Brain microvascular endothelial cell (primary cell): ENCODE data around the gene RBM8A.
A peak's percentile ranks its signal among the peaks of the same experiment; 100 is the strongest.

ENCODE experiments used
- DNase-seq: peaks from one replicate; pipeline ENCODE4 v3.0.0-alpha.2; 2020
- H3K27ac ChIP-seq: fragments of 250-450 bp; sonication (Bioruptor Pico); 2 replicates; pipeline ENCODE4 v1.5.1; 2020; ENCODE audit warnings: mild to moderate bottlenecking, moderate library complexity
- H3K27me3 ChIP-seq: fragments of 250-450 bp; sonication (Bioruptor Pico); replicated peaks from 2 replicates; pipeline ENCODE4 v1.5.1; 2020; ENCODE audit warnings: mild to moderate bottlenecking
- H3K36me3 ChIP-seq: fragments of 250-450 bp; sonication (Bioruptor Pico); replicated peaks from 2 replicates; pipeline ENCODE4 v1.5.1; 2020; ENCODE audit warnings: mild to moderate bottlenecking
- H3K4me3 ChIP-seq: 2 replicates; pipeline ENCODE4 v1.5.1; 2011; ENCODE audit warnings: low read depth, mild to moderate bottlenecking, control low read depth, low read length, moderate library complexity
- in situ Hi-C: cut with HindIII; loops from 2 replicates; pipeline ENCODE4 v1.10.0; 2017; ENCODE audit warnings: low sequenced_read_pairs, low pct_ligation_motif_present
- TF ChIP-seq, protein P1 (sequence below): IDR thresholded peaks from 2 replicates; pipeline ENCODE4 v1.5.1; 2011; ENCODE audit warnings: low read depth, mild to moderate bottlenecking, moderate library complexity, low read length, control low read depth, inconsistent platforms; ENCODE audit errors: missing control alignments

Gene RBM8A

DNA sequence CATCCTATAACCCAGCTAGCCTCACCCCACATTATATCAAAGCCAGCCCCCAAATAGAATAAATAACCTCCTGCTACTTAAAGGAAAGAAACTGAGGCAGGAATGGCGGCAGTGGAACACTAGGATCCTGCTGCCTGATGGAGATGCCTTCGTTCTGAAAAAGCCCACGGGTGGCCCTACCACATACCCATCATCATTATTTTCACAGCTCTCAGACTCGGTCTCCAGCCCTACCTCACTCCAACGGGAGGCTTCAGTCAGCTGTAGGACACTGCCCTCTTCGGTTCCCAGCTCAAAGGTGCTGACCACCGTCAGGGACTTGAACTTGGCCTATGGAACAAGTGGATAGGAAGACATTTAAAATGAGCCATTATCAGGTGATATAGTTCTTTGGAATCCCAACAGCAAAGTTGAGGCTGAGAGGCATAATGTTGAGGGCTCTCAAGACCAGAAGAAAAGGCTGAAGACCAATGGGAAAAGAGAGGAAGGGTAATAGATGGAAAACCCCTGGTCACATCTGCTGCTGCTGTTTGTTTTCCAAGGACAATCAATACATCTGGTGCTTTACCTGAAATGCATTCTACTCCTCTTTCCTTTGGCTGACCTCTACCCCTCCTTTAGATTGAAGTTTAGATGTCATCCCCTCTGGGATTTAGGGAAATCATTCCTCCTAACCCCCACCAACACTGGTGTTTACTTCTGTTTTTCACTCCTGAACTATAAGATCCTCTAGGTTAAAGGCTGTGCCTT, 33.8 kb downstream of the RBM8A start:
- H3K27ac ChIP-seq, result no peak overlapping the region
- TF ChIP-seq, protein P1, sequence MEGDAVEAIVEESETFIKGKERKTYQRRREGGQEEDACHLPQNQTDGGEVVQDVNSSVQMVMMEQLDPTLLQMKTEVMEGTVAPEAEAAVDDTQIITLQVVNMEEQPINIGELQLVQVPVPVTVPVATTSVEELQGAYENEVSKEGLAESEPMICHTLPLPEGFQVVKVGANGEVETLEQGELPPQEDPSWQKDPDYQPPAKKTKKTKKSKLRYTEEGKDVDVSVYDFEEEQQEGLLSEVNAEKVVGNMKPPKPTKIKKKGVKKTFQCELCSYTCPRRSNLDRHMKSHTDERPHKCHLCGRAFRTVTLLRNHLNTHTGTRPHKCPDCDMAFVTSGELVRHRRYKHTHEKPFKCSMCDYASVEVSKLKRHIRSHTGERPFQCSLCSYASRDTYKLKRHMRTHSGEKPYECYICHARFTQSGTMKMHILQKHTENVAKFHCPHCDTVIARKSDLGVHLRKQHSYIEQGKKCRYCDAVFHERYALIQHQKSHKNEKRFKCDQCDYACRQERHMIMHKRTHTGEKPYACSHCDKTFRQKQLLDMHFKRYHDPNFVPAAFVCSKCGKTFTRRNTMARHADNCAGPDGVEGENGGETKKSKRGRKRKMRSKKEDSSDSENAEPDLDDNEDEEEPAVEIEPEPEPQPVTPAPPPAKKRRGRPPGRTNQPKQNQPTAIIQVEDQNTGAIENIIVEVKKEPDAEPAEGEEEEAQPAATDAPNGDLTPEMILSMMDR, result no peak

DNA sequence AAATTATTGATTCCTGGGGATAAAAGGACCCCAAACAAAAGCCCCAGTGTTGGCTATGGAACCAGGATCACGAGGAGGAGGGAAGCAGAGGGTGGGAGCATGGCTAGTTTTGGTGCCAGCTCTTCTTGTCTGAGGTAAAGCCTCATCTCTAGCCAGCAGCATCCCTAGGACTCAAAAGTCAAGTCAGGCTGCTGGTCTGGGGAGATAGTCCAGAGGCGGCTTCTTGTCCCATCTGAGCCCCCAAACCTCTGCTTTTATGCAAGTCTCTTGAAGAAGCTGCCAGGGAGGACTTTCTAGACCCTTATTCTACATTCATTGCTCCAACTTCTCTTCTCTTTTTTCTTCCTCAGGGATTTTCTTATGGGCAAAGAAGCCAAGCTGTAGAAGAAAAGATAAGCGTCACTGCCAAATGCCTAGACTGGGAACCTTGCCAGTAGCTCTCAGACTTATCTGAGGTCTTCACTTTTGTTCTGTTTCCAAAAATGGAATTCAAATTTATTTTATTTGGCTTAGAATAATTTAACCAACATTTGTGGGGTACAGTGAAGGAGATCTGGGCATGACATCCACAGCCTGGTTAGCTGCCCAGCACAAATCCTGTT, 34.7 kb downstream of the RBM8A start:
- H3K27ac ChIP-seq, result peak overlapping the region; percentile 76
- TF ChIP-seq, protein P1, result no peak
- no peaks in the 10 kb centered on the region for H3K36me3 ChIP-seq
- H3K27me3 ChIP-seq, result no peaks in the 10 kb centered on the region
- H3K4me3 ChIP-seq, result no peak overlapping the region
- in situ Hi-C loops, result no loop called here
- DNase-seq, result no peak

More for the DNA sequence above, 33.8 kb downstream of the RBM8A start:
- H3K4me3 ChIP-seq, result no peak overlapping the region
- in situ Hi-C loops, result no loop called here
- no peak for DNase-seq
- no peaks in the 10 kb centered on the region for H3K36me3 ChIP-seq
- no peaks in the 10 kb centered on the region for H3K27me3 ChIP-seq

DNA sequence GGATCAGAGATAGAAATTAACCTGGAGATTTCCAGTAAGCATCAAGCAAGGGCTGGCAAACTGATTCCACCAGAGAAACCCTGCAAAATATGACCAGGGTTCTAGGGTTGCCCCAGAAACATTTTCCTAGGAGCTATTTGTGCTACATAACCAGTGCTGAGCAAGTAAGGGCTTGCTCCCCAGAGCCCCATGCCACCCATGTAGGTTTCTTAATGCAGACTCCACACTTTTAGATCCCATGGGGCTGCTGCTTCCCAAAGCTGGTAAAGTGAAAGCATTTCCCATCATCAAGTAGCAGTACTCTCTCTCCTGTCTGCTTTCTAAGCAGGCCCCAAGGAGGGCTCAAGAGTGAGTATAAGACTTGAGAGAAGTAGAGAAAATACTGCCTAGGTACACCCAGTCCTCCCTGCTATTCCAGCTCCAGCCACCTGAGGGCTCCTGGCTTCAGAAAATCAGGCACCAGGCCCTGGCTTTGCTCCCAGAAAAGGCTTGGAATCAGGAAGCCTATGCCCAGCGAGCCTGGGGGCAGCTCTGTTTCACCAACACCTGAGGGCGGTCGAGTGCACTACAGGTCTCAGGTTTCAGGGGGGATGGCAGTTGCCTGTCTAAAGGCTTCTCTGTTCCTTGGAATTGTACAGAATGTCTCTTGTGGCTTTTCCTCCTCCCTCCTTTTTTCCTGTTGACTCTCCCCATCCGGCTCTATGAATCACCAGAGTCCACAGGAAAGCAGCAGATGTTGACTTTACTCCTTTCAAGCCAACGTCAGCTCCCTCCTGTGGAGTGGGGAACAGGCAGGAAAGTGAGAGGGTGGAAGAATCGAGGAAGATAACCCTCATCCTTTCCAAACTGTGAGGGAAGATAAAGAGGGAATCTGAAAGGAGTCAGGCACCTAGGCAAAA, 35.4 kb downstream of the RBM8A start:
- peak; percentile 98 for DNase-seq
- Histone ChIP-seq H3K36me3 (no peaks in the 10 kb centered on the region), H3K27ac (peak overlapping the region; percentile 76), H3K27me3 (no peaks in the 10 kb centered on the region), H3K4me3 (no peak overlapping the region)
- in situ Hi-C loops, result no loop called here
- TF ChIP-seq, protein P1, result peak; percentile 94

DNA sequence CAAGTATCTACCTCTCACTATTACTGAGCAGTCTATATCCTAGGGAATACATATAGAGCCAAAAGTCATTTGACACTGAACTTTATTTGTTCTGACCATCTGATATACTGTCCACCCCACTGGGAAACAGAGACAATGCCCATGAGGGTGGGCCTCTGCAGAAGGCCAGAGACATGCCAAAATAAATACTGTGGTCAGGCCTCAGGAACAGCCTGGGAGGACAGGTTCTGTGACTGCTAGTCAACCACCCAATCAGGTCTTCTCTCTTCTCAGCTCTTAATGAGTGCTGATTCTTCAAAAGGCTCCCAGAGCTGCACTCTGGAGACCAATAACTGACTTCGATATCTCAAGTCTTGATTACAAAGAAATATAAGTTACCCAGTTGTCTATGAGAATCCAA, 36.1 kb downstream of the RBM8A start:
- H3K27ac ChIP-seq, result peak overlapping the region; percentile 23
- H3K27me3 ChIP-seq, result no peaks in the 10 kb centered on the region
- peak; percentile 42 for DNase-seq
- H3K36me3 ChIP-seq, result no peaks in the 10 kb centered on the region
- in situ Hi-C loops, result no loop called here
- TF ChIP-seq, protein P1, result no peak
- H3K4me3 ChIP-seq, result no peak overlapping the region

DNA sequence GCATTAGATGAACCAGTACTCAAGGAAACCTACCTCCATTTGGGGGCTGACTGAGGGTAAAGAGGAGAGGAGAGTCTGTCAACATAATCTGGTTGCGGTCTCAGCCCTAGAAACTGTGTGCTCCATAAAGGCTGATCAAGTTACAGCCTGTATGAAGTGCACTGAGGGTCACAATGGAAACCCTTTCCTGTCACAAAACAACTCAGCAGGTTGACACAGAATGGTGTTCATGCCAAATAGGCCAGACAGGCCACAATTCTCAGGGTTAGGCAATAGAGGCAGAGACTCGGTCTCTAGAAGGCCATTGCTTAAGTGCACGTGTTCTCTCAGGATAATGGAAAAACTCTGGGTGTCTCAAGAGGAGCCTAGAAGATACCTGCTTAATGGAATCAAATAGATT, 37.6 kb downstream of the RBM8A start:
- no peak for DNase-seq
- no peaks in the 10 kb centered on the region for H3K36me3 ChIP-seq
- no peak overlapping the region for H3K4me3 ChIP-seq
- no peaks in the 10 kb centered on the region for H3K27me3 ChIP-seq
- no peak overlapping the region for H3K27ac ChIP-seq
- in situ Hi-C loops, result no loop called here
- TF ChIP-seq, protein P1, result no peak
